Upper lobe of left lung (tissue), 6 donors: ENCODE data around the gene LAG3. TPM values are rescaled to one million over a fixed set of nuclear protein-coding genes. Genes with fewer than 3 reads are reported as not detected.
A peak's percentile ranks its signal among the peaks of the same experiment; 100 is the strongest.

Experiments used
- ATAC-seq, 2 donors: fragments of 200-7000 bp; cut with Tn5 transposase; one replicate each; pipeline ENCODE4 v1.9.1; 2022; ENCODE audit warnings: mild to moderate bottlenecking in 2 of 2, moderate library complexity in 2 of 2; ENCODE audit not compliant: low FRiP score in 2 of 2
- DNase-seq, 2 donors: peaks; one replicate each; pipeline ENCODE4 v3.0.0-alpha.2; 2019 to 2020
- H3K27ac ChIP-seq, 4 donors: fragments of 200-600 bp; sonication (generic); one replicate each; pipeline ENCODE4 v1.5.1; 2016 to 2019
- H3K27me3 ChIP-seq, 4 donors: fragments of 200-600 bp; sonication (generic); one replicate each; pipeline ENCODE4 v1.5.1; 2017 to 2019
- H3K36me3 ChIP-seq, 4 donors: fragments of 200-600 bp; sonication (generic); one replicate each; pipeline ENCODE4 v1.5.1; 2016 to 2019
- H3K4me1 ChIP-seq, 4 donors: fragments of 200-600 bp; sonication (generic); one replicate each; pipeline ENCODE4 v1.5.1; 2018 to 2019
- H3K4me3 ChIP-seq, 4 donors: fragments of 200-600 bp; sonication (generic); one replicate each; pipeline ENCODE4 v1.5.1; 2017 to 2019; ENCODE audit warnings: mild to moderate bottlenecking in 2 of 4, moderate library complexity in 1 of 4
- H3K9me3 ChIP-seq, 4 donors: fragments of 200-600 bp; sonication (generic); one replicate each; pipeline ENCODE4 v1.5.1; 2018 to 2019
- EP300 ChIP-seq, 4 donors: sonication (generic); formaldehyde crosslinking; IDR thresholded peaks; one replicate each; pipeline ENCODE4 v1.5.1; 2017; ENCODE audit warnings: antibody characterized with exemption in 4 of 4, control low read depth in 2 of 4
- POLR2A ChIP-seq, 4 donors: fragments of 450-650 bp; IDR thresholded peaks; one replicate each; pipeline ENCODE4 v1.5.1; 2016 to 2017; ENCODE audit warnings: antibody characterized with exemption in 4 of 4, mild to moderate bottlenecking in 2 of 4
- POLR2AphosphoS5 ChIP-seq, 2 donors: sonication (generic); formaldehyde crosslinking; IDR thresholded peaks; one replicate each; pipeline ENCODE4 v1.5.1; 2017; ENCODE audit warnings: antibody characterized with exemption in 2 of 2
- WGBS, 2 donors: methylation state at CpG; one replicate each; pipeline ENCODE4 v1.1.5; 2017 to 2018; 5-methylcytosine and 5-hydroxymethylcytosine counted together
- total RNA-seq, 6 donors: library from RNA; depleted of rRNA in 4 of 6; stranded (reverse); fragments of >200 nt in 4 of 6; gene quantifications; one replicate each; pipeline versions ENCODE4 v1.1.0 to v1.2.1, GENCODE V29; 2016 to 2021
- TF ChIP-seq, protein P1 (sequence below), 6 experiments: fragments of 450-650 bp in 4 of 6; fragments of 200-600 bp in 2 of 6; sonication (generic) in 2 of 6; IDR thresholded peaks; one replicate each; pipeline ENCODE4 v1.5.1; 2016 to 2019; ENCODE audit warnings: antibody characterized with exemption in 6 of 6
- donor health status: DM: no; HTN: no; CAD: no; lungs with moderate emphysema.
- donor health status: DM: no; HTN: yes; CAD: no; lungs with severe emphysema.

Gene LAG3
- total RNA-seq, 6 donors from 2014 or later, result 0.46 to 2.6 (median 1.5) TPM

DNA sequence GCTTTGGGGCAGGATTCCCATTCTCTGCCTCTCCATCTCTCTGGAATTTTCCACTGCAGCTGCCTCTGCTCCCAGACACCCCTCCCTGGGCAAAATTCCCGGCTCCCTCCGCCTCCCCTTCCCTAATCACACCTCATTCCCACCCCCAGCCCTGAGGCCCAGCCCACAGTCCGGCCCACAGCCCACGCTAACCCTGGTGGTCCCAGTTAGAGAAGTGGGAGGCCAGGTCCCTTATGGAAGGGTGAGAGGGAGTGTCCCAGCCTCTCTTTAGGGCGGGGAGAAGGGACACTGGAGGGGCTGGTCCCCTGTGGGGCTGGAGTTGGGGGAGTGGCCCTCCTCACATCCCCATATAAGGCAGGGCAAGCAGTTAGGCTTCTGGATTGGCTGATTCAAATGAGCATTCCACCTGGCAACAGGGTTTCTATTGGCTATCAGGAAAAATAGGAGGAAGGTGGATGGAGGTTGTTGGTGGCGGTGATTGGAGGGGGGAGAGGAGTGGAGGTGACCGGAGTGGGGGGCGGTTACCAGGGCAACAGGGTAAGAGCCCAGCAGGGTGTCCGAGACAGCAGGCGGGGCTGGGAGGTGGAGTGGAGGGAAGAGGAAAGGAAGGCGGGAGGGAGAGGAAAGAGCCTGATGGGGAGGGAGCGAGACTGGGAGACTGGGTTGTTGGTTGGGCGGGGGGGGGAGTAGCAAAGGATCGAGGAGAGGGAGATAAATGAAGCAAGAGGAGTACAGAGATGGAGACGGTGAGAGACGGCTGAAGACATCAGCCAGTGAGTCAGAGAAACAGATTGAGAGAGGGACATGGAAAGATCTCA, 8.1 kb upstream of the LAG3 start:
- peak overlapping the region in 3 of 4 donors; percentile 17 to 29 (median 26) for H3K4me3 ChIP-seq
- H3K27ac ChIP-seq, result peak overlapping the region; percentile 85 to 99 (median 86)
- H3K36me3 ChIP-seq, result peaks cover 0 to under 1% (median 0%) of the 10 kb centered on the region in 4 donors
- ATAC-seq (peak; percentile 90 to 94), DNase-seq (peak; percentile 88 to 96)
- no peaks in the 10 kb centered on the region for H3K27me3 ChIP-seq
- 4% methylated on average over 13 to 14 of the region's 16 CpGs for whole genome bisulfite sequencing, 2 donors
- no peaks in the 10 kb centered on the region for H3K9me3 ChIP-seq
- peaks cover 45 to 48% (median 46%) of the 10 kb centered on the region in 4 donors for H3K4me1 ChIP-seq
- peak in 2 of 4 donors; percentile 19 to 24 for TF ChIP-seq EP300 (IDR thresholded peaks at IDR 0.05)
- TF ChIP-seq, protein P1, sequence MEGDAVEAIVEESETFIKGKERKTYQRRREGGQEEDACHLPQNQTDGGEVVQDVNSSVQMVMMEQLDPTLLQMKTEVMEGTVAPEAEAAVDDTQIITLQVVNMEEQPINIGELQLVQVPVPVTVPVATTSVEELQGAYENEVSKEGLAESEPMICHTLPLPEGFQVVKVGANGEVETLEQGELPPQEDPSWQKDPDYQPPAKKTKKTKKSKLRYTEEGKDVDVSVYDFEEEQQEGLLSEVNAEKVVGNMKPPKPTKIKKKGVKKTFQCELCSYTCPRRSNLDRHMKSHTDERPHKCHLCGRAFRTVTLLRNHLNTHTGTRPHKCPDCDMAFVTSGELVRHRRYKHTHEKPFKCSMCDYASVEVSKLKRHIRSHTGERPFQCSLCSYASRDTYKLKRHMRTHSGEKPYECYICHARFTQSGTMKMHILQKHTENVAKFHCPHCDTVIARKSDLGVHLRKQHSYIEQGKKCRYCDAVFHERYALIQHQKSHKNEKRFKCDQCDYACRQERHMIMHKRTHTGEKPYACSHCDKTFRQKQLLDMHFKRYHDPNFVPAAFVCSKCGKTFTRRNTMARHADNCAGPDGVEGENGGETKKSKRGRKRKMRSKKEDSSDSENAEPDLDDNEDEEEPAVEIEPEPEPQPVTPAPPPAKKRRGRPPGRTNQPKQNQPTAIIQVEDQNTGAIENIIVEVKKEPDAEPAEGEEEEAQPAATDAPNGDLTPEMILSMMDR (IDR thresholded peaks at IDR 0.05), result no peak
- TF ChIP-seq POLR2AphosphoS5 (IDR thresholded peaks at IDR 0.05), result peak; percentile 60 to 65
- peak in 1 of 4 donors; percentile 38 for TF ChIP-seq POLR2A (IDR thresholded peaks at IDR 0.05)

DNA sequence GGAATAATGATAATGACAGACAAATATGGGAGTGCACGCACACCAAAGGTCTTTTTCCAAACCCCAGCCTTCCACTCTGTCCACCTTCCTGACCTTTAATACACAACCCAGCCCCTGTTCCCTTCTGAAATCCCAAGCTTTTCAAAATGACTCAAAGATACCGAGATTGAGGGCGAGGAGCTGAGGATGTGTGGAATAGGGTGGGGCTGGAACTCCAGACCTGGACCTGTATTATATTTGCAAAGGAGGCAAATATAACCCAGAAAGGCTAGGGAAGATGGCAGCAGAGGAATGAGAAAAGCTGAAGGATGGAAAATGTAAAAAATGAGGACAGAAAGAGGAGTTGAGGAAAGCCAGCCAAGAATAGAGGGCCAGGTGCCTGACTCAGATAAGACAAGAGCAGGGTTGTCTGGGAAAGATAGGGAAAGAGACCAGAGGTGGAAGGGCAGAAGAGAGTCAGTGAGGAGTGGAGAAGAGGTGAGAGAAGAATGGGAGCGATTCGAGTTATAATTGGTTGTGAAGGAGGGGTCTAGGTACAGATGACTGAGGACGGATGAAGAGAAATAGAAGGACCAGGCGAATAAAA, 7.2 kb upstream of the LAG3 start:
- WGBS, 2 donors, result 28 to 29% methylated on average over 7 of the region's 7 CpGs

DNA sequence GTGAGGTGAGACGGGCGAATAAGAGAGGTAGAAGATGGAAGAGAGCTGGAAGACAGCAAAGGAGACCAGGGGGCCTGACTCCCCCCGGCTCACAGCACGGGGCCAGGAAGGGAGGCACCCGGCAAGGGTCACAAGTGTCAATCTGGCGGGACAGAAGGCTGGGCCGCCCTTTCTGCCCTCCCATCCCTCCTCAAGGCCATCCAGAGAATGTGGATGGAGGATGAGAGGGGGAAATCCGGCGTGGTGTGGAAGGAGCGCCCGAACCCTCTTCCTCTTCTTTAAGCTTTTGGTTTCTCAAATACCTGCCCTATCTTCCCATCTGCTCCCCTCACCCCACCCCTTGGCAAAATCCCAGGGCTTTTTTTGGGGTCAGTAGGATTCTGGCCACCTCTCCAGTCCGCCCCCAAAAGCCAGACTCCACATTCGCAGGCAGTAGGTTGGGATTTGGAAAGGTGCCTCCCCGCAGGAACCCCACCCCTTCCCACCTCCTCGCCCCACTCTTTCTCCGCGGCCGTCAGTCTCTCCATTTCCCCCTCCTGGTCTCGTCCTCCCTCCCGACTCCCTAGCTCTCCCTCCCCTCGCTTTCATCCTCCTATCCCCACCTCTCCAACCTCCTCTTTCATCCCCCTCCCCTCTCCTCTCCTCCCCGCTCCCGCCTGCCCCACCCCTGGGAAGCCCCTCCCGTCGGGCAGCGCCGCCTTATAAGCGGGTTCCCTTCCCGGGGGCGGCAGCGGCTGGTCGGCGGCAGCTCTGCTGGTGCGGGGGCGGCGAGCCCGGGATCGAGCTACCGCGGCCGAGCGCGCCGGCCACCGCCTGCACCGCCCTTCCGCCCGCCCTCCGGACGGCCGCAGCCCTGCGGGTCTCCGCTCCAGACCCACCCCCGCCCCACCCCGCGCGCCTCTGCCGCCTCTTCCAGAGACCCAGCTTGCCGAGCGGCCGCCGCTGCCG, 6.4 kb upstream of the LAG3 start, which contains the start of gene PTMS:
TSS of gene PTMS (plus strand) at position 730 of the 948 bp plus-strand sequence. CDS start 343 bp downstream, outside the sequence.
- no peaks in the 10 kb centered on the region for H3K9me3 ChIP-seq
- DNase-seq (peak; percentile 74 to 94), ATAC-seq (peak; percentile 45 to 66)
- peaks cover 0 to 17% (median 14%) of the 10 kb centered on the region in 4 donors for H3K36me3 ChIP-seq
- H3K27ac ChIP-seq, result peak within 1 kb of the TSS; percentile 85 to 99 (median 86)
- H3K4me1 ChIP-seq, result peaks cover 51 to 63% (median 54%) of the 10 kb centered on the region in 4 donors
- H3K27me3 ChIP-seq, result no peaks in the 10 kb centered on the region
- no peak for TF ChIP-seq EP300 (IDR thresholded peaks at IDR 0.05)
- TF ChIP-seq POLR2A (IDR thresholded peaks at IDR 0.05), result peak in 2 of 4 donors; percentile 50 to 81
- TF ChIP-seq POLR2AphosphoS5 (IDR thresholded peaks at IDR 0.05), result peak; percentile 77 to 97
- TF ChIP-seq, protein P1 (IDR thresholded peaks at IDR 0.05), result no peak
- 3 to 4% methylated on average over 23 to 29 of the region's 63 CpGs for WGBS, 2 donors
- H3K4me3 ChIP-seq, result peak within 1 kb of the TSS; percentile 54 to 92 (median 72)

More for the DNA sequence above, 7.2 kb upstream of the LAG3 start:
- peak overlapping the region; percentile 85 to 99 (median 86) for H3K27ac ChIP-seq
- H3K4me1 ChIP-seq, result peaks cover 49 to 57% (median 50%) of the 10 kb centered on the region in 4 donors
- TF ChIP-seq POLR2AphosphoS5 (IDR thresholded peaks at IDR 0.05), result no peak
- TF ChIP-seq, protein P1 (IDR thresholded peaks at IDR 0.05), result no peak
- TF ChIP-seq POLR2A (IDR thresholded peaks at IDR 0.05), result no peak
- no peak for TF ChIP-seq EP300 (IDR thresholded peaks at IDR 0.05)
- ATAC-seq (no peak), DNase-seq (no peak)
- no peaks in the 10 kb centered on the region for H3K9me3 ChIP-seq
- no peaks in the 10 kb centered on the region for H3K27me3 ChIP-seq
- H3K4me3 ChIP-seq, result peak overlapping the region in 3 of 4 donors; percentile 54 to 92 (median 60)
- H3K36me3 ChIP-seq, result peaks cover 0 to 9% (median 8%) of the 10 kb centered on the region in 4 donors

GRCh38 chr12:6766651-6767349, 5.5 kb upstream of the LAG3 start:
- ATAC-seq, result peak; percentile 77
- Histone ChIP-seq H3K9me3 (no peaks in the 10 kb centered on the region), H3K36me3 (peaks cover 0 to 21% (median 19%) of the 10 kb centered on the region in 4 donors), H3K4me3 (peak overlapping the region; percentile 54 to 92 (median 72)), H3K27ac (peak overlapping the region; percentile 85 to 99 (median 86)), H3K4me1 (peaks cover 58 to 72% (median 63%) of the 10 kb centered on the region in 4 donors), H3K27me3 (no peaks in the 10 kb centered on the region)
- peak; percentile 88 to 96 for DNase-seq
- 0 to 1% methylated on average over 30 to 75 of the region's 88 CpGs for WGBS, 2 donors
- TF ChIP-seq EP300 (IDR thresholded peaks at IDR 0.05) (no peak), POLR2AphosphoS5 (IDR thresholded peaks at IDR 0.05) (peak; percentile 50 to 67), POLR2A (IDR thresholded peaks at IDR 0.05) (peak in 1 of 4 donors; percentile 7)
- TF ChIP-seq, protein P1 (IDR thresholded peaks at IDR 0.05), result peak; percentile 67 to 95 (median 92)
